GM10847 (cell line): ENCODE data around the gene MRPL40.

Source experiments
- POLR2A ChIP-seq: IDR thresholded peaks from 2 replicates; pipeline ENCODE4 v1.6.1; 2011; ENCODE audit not compliant: insufficient read length; ENCODE audit errors: extremely low read depth

The MRPL40 gene

DNA sequence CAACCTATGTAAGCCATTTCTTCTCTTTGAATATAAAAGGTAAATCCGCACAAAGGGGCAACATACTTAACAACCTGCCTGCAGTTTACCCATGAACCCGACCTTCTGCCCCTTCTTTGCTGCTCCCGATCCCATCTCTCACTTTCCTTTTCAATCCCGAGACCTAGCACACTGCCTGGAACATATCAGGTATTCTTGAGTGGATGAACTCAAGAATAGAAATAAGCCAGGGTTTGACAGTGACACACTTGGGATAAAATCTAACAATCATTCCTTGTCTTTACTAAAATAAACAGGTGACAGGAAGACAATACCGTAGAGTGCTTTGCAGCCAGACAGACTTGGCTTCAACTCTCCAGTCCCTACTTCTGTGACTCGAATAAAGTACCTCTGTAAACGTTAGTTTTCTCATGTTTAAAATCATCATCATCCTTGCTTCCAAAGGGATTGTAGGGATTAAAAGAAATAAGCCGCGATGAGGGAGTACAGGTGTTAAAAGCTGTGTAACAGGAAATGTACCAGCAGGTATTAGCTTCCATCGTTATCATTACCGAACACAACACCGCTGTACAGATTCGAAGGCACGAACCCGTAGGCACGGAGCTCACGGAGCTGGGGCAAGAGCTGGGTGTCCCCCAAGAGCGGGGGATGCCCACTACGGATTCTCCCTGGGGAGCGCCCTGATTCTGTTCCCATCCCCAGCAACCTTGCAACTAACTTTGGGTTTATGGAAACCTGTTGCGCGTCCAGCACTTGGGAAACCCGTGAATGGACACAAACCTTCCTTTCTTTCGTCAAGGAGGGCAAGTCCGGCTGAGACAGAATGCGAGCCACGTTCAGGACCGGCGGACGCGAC is 45.9 kb downstream of the MRPL40 start:
- no peak for TF ChIP-seq POLR2A

GRCh38 chr22:19478901-19479354 is 46.6 kb downstream of the MRPL40 start, which contains the start of gene UFD1:
Gene UFD1 (minus strand): TSS chr22:19479193. CDS start chr22:19479085, 108 bp downstream.
- peak; percentile 49 for TF ChIP-seq POLR2A

- TF ChIP-seq POLR2A = peak; percentile 63
These were observed 47.2 kb downstream of the MRPL40 start, which contains the start of gene CDC45 for GRCh38 chr22:19479355-19480172. Gene CDC45 (plus strand): TSS chr22:19479920. CDS start chr22:19479969, 49 bp downstream.

DNA sequence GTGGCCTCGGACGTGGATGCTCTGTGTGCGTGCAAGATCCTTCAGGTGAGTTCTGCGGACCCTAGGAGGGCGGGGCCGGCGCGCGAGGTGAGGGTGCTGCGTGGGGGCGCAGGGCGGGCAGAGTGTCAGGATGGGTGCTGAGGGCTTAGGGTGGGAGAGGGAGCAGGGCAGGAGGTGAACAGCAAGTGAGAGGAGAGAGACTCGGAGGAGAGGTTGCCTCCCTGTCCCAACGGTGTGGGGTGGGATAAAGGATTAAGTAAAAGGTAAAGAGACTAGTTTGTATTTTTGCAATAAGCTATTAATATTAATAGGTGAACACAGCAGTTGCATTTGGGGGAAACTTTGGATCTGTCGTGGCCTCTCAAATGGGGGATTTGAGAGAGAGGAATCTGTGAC is 47.8 kb downstream of the MRPL40 start:
- TF ChIP-seq POLR2A = no peak

GRCh38 chr22:19480789-19481188 is 48.4 kb downstream of the MRPL40 start:
- TF ChIP-seq POLR2A = no peak

GRCh38 chr22:19482297-19482696 is 50.0 kb downstream of the MRPL40 start:
- TF ChIP-seq POLR2A = no peak

DNA sequence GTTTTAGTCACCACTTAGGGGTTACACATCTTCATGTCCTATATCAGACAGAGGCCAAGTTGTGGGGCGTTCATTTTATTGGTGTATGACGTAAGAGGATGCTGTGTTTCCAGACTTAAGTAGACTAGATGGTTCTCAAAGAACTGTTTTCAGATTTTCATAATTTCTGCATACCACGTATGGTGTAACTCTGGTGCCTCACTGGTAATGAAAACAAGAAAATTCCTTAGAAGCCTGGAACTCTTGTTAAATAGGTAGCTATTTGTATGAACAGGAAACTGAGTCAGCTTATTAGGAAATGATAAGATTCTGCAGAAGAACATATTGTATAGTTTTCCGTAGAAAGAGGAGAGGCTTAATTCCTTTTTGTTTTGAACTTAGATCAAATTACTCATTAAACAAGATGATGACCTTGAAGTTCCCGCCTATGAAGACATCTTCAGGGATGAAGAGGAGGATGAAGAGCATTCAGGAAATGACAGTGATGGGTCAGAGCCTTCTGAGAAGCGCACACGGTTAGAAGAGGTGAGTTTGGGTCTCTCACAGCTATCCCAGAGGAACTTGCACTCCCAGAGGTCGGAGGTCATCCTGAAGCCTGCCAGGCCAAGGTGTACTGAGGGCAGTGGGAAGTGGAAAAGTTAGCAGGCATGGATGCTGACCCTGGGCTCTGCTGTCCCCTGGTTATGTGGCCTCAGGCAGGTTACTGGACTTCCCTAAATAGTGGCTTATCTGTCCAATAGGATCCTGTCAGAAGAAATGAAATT is 51.3 kb downstream of the MRPL40 start:
- TF ChIP-seq POLR2A = no peak
